Measurements from ENCODE around the gene KCMF1.
A peak's percentile ranks its signal among the peaks of the same experiment; 100 is the strongest.

KCMF1 gene

GRCh38 chr2:84986018-84986417 lies 15.1 kb downstream of the KCMF1 start:
- no peak for TF ChIP-seq CTCF (IDR thresholded peaks at IDR 0.05; ENCODE audit: insufficient read depth, low read depth, low read length, missing control alignments)

GRCh38 chr2:84989422-84989821 lies 18.5 kb downstream of the KCMF1 start:
- no peak for DNase-seq (ENCODE audit: low read depth)
- no peak overlapping the region for H3K4me3 ChIP-seq (ENCODE audit: low read length)
- no peak for TF ChIP-seq CTCF (IDR thresholded peaks at IDR 0.05; ENCODE audit: insufficient read depth, low read depth, low read length, missing control alignments)

More at GRCh38 chr2:84986018-84986417, 15.1 kb downstream of the KCMF1 start:
- no peak for DNase-seq (ENCODE audit: low read depth)
- H3K4me3 ChIP-seq (ENCODE audit: low read length) = no peak overlapping the region

DNA sequence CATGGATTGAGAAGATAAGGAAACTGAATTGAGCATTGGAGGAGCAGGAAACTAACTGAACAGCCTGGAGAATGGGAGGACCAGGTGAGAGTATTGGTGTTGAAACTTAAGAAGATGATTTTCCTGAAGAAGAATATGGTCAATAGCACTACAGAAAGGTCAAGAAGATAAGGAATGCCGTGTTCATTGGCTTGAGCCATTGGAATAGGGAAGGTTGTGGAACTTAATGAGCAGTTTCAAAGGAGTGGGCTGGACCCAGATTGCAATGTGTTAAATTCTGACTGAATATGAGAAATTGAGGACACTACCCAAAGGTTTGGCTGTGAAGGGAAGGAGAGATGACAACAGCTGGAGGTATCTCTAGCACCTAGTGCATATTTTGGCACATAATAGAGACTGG lies 19.0 kb downstream of the KCMF1 start:
- H3K4me3 ChIP-seq (ENCODE audit: low read length) = no peak overlapping the region
- no peak for DNase-seq (ENCODE audit: low read depth)
- no peak for TF ChIP-seq CTCF (IDR thresholded peaks at IDR 0.05; ENCODE audit: insufficient read depth, low read depth, low read length, missing control alignments)

DNA sequence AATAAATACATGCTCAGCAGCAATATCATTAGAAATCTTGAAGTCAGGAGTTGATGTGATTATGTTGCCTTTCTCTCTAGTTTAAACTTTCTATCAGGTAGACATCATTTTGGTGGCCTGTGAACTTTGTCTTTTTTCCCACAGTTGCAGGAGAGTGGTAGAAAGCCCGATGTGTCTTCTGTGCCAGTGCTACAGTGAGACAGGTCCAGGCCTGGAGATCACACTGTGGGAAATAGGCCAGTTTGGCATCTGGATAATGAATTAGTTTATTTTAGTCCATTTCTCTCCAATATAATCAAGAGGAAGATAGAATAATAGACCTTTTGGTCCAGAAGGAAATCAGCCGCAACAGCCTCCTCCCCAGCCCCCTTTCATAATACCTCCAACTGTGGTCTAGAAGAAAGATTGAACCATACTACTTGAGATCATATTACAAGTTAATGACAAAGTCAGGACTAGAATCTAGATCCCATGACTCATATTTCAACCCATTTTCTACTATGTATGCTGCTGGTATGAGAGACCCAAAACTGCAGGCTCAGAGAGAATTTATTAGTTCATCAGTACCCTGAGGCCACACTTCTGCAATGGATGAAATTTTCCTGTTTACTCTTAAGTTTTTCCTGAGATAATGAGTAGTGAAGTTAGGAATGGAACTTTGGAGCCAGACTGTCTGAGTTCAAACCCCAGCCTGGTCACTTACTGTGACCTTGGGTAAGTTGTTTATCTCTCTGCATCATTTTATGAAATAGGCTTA lies 20.6 kb downstream of the KCMF1 start:
- no peak for TF ChIP-seq CTCF (IDR thresholded peaks at IDR 0.05; ENCODE audit: insufficient read depth, low read depth, low read length, missing control alignments)
- peak; percentile 84 for DNase-seq (ENCODE audit: low read depth)
- no peak overlapping the region for H3K4me3 ChIP-seq (ENCODE audit: low read length)

DNA sequence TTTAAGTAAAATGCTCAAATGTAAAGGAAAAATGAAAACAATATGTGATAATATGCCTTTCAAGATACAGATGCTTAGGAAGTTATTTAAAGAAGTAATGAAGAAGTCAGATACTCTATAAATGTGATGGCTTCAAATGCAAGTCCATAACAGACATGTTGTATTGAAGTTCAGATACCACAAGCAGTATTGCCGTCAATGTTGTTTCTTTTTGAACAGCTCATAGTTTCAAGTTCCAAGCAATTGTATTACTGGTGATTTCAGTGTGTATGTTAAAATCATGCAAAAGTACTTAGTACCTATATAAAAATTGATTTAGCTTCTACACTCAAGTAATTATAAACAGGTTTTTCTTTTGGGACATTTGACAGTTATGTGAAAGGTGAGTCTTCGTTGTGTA lies 24.9 kb downstream of the KCMF1 start:
- no peak overlapping the region for H3K4me3 ChIP-seq (ENCODE audit: low read length)
- no peak for TF ChIP-seq CTCF (IDR thresholded peaks at IDR 0.05; ENCODE audit: insufficient read depth, low read depth, low read length, missing control alignments)
- DNase-seq (ENCODE audit: low read depth) = no peak

DNA sequence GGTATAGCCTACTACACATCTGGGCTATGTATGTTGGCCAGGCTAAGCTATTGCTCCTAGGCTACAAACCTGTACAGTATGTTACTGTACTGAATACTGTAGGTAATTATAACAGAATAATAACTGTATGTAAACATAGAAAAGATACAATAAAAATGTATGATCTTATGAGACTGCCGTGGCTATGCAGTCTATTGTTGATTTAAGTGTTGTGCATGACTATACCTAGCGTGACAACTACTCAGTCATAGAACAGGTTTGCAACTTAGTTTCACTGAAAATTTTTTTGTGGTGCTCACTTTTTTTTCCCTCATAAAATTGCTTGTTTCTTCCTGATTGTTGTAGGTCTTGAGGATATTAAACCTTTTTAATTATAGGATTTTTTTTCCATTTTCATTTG lies 25.9 kb downstream of the KCMF1 start:
- no peak for TF ChIP-seq CTCF (IDR thresholded peaks at IDR 0.05; ENCODE audit: insufficient read depth, low read depth, low read length, missing control alignments)
- DNase-seq (ENCODE audit: low read depth) = peak; percentile 48

GRCh38 chr2:84999553-84999955 lies 28.6 kb downstream of the KCMF1 start:
- TF ChIP-seq CTCF (IDR thresholded peaks at IDR 0.05; ENCODE audit: insufficient read depth, low read depth, low read length, missing control alignments) = no peak
- DNase-seq (ENCODE audit: low read depth) = no peak
- H3K4me3 ChIP-seq (ENCODE audit: low read length) = no peak overlapping the region

More for the DNA sequence above, 25.9 kb downstream of the KCMF1 start:
- no peak overlapping the region for H3K4me3 ChIP-seq (ENCODE audit: low read length)
